ENCODE measurements around the gene COL13A1. TPM values are rescaled to one million over a fixed set of nuclear protein-coding genes. Genes with fewer than 3 reads are reported as not detected.

The COL13A1 gene
- total RNA-seq, 4 donors from 2014 or later, result 1.2 to 4.2 (median 2.6) TPM

DNA sequence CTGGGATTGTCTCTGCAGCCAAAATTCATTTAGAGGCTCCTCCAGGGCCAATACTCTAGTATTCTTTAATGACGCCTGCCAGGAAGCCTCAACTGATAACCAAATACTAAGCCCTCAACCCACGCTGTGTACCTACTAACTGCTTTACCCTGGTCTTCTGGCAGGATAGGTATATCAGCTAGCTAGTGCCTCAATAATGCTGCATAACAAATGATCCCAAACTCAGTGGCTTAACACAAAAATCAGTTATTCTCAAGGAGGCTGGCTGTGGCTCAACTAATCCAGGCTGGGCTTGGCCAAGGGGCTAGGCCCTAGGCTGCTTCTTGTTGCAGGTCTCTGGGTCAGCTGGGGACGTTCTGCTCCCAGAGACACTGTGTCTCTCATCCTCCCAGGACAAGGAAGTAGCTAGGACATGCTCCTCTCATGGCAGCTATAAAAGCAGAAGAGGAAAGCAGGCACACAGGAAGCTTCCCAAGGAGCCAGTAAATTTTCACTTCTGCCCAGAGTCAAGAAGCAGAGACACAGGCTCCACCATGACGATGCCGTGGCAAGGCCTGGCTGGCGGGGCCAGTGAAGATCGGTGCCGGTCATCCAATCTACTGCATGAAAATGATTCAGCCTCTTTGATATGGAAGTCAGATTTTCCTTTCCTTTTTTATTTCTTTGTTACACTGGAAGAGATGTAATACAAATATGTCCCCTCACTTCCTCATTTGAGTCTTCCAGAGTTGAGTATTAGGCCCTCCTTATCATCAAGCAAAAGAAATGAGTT, 28.6 kb upstream of the COL13A1 start:
- Histone ChIP-seq H3K27ac (replicated peaks in 1 of 4) (no peak overlapping the region), H3K4me3 (no peak overlapping the region), H3K9me3 (no peaks in the 10 kb centered on the region), H3K36me3 (no peaks in the 10 kb centered on the region), H3K27me3 (peaks cover 0 to 3% (median 0%) of the 10 kb centered on the region in 4 donors), H3K4me1 (peaks cover 0 to 16% (median 13%) of the 10 kb centered on the region in 4 donors)
- intact Hi-C loops (cut with DNase I), result no loop called here
- no peak for TF ChIP-seq CTCF (IDR thresholded peaks at IDR 0.05)
- no peak for TF ChIP-seq POLR2A (IDR thresholded peaks at IDR 0.05; ENCODE audit: low read depth)
- TF ChIP-seq POLR2AphosphoS5 (IDR thresholded peaks at IDR 0.05), result no peak
- no peak for TF ChIP-seq EP300 (IDR thresholded peaks at IDR 0.05)
- 93% methylated on average over 8 of the region's 8 CpGs for WGBS
- no peak for DNase-seq (ENCODE audit: extremely low spot score)

DNA sequence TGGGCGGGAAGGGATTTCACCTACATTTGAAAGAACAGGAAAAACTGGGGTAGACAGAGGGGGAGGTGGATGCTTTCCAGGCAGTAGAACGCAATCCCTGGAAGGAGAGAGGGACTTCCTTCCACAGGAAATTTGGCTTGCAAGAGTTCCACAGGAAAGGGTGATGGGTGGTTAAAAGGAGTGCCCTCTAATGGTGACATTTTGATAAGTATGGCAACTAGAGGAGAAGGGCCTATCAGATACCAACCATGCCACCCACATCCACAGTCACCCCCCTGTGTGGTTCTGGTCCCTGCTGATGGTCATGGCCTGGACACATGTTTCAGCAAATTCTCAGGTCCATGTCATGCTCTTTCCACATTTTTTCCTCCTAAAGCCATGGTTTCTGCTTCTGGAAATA, 27.1 kb upstream of the COL13A1 start:
- WGBS, result 74% methylated on average over 2 of the region's 2 CpGs
- TF ChIP-seq POLR2A (IDR thresholded peaks at IDR 0.05; ENCODE audit: low read depth) (no peak), EP300 (IDR thresholded peaks at IDR 0.05) (no peak), CTCF (IDR thresholded peaks at IDR 0.05) (no peak), POLR2AphosphoS5 (IDR thresholded peaks at IDR 0.05) (no peak)
- H3K27ac ChIP-seq (replicated peaks in 1 of 4), result no peak overlapping the region

GRCh38 chr10:69780077-69780476, 21.6 kb upstream of the COL13A1 start:
- intact Hi-C loops (cut with DNase I), result no loop called here
- no peaks in the 10 kb centered on the region for H3K36me3 ChIP-seq
- no peak for TF ChIP-seq POLR2A (IDR thresholded peaks at IDR 0.05; ENCODE audit: low read depth)
- no peak for TF ChIP-seq CTCF (IDR thresholded peaks at IDR 0.05)
- TF ChIP-seq POLR2AphosphoS5 (IDR thresholded peaks at IDR 0.05), result no peak
- no peak for TF ChIP-seq EP300 (IDR thresholded peaks at IDR 0.05)
- H3K4me1 ChIP-seq, result no peaks in the 10 kb centered on the region
- H3K4me3 ChIP-seq, result no peak overlapping the region
- H3K27ac ChIP-seq (replicated peaks in 1 of 4), result no peak overlapping the region
- whole genome bisulfite sequencing, result 76% methylated on average over 5 of the region's 5 CpGs
- H3K27me3 ChIP-seq, result peaks cover 0 to 4% (median 0%) of the 10 kb centered on the region in 4 donors
- no peaks in the 10 kb centered on the region for H3K9me3 ChIP-seq
- no peak for DNase-seq (ENCODE audit: extremely low spot score)

More for the DNA sequence above, 27.1 kb upstream of the COL13A1 start:
- H3K27me3 ChIP-seq, result no peaks in the 10 kb centered on the region
- H3K36me3 ChIP-seq, result no peaks in the 10 kb centered on the region
- H3K4me1 ChIP-seq, result peaks cover 0 to 4% (median 2%) of the 10 kb centered on the region in 4 donors
- no peak for DNase-seq (ENCODE audit: extremely low spot score)
- H3K4me3 ChIP-seq, result no peak overlapping the region
- intact Hi-C loops (cut with DNase I), result no loop called here
- no peaks in the 10 kb centered on the region for H3K9me3 ChIP-seq

GRCh38 chr10:69781576-69781975, 20.1 kb upstream of the COL13A1 start:
- Histone ChIP-seq H3K27ac (replicated peaks in 1 of 4) (no peak overlapping the region), H3K9me3 (no peaks in the 10 kb centered on the region), H3K4me3 (no peak overlapping the region), H3K36me3 (no peaks in the 10 kb centered on the region), H3K4me1 (no peaks in the 10 kb centered on the region), H3K27me3 (peaks cover 0 to 4% (median 0%) of the 10 kb centered on the region in 4 donors)
- DNase-seq (ENCODE audit: extremely low spot score), result no peak
- TF ChIP-seq POLR2AphosphoS5 (IDR thresholded peaks at IDR 0.05), result no peak
- TF ChIP-seq CTCF (IDR thresholded peaks at IDR 0.05), result no peak
- no peak for TF ChIP-seq EP300 (IDR thresholded peaks at IDR 0.05)
- no peak for TF ChIP-seq POLR2A (IDR thresholded peaks at IDR 0.05; ENCODE audit: low read depth)
- 76% methylated on average over 3 of the region's 3 CpGs for WGBS
- intact Hi-C loops (cut with DNase I), result no loop called here
